HepG2 (cell line): ENCODE data around the gene APOC1. TPM values are rescaled to one million over a fixed set of nuclear protein-coding genes. Genes with fewer than 3 reads are reported as not detected.

ENCODE experiments used
- ATAC-seq: fragments of 200-7000 bp; cut with Tn5 transposase; 3 replicates; pipeline ENCODE4 v1.9.1; 2020; ENCODE audit warnings: mild to moderate bottlenecking, moderate library complexity
- BruUV-seq: library from RNA; stranded (reverse); fragments of 400-500 nt; replicated peaks from 2 replicates; lab custom pipeline; 2021; lab: Mats Ljungman, UMichigan
- CTCF ChIA-PET: fragments of 300-600 bp; formaldehyde crosslinking; extraction: SDS; loops from one replicate; lab custom pipeline; 2021; ENCODE audit warnings: low total read pairs, inconsistent platforms, low intra/inter-chr PET ratio; lab: Yijun Ruan, JAX
- POLR2A ChIA-PET: fragments of 350-600 bp; sonication (Branson Sonifier 250); formaldehyde crosslinking; loops from one replicate; lab custom pipeline; 2020; ENCODE audit warnings: antibody characterized with exemption, inconsistent platforms; lab: Yijun Ruan, JAX
- DNase-seq: peaks from one replicate; pipeline ENCODE4 v3.0.0-alpha.2; 2015; ENCODE audit warnings: low spot score
- FAIRE-seq: peaks from 3 replicates; lab custom pipeline; 2011; peaks lifted over from hg19 to GRCh38; lab: Jason Lieb, UNC
- H2AFZ ChIP-seq: one replicate; pipeline ENCODE4 v1.6.1; 2011; ENCODE audit warnings: low read length, inconsistent platforms
- H3K27ac ChIP-seq: fragments of 300-600 bp; 3 replicates; pipeline ENCODE4 v1.8.0; 2011; ENCODE audit warnings: mixed run types, mild to moderate bottlenecking, mixed read lengths, low read length, inconsistent platforms; ENCODE audit not compliant: insufficient read depth; ENCODE audit errors: extremely low read length
- H3K27me3 ChIP-seq, 2 experiments: fragments of 200-600 bp in 1 of 2; 2 replicates in 1 of 2; 3 replicates in 1 of 2; pipeline versions ENCODE4 v1.6.0 to v1.8.0; 2011; ENCODE audit warnings: low read length in 2 of 2, mild to moderate bottlenecking in 2 of 2, moderate library complexity in 2 of 2, inconsistent platforms in 1 of 2; ENCODE audit not compliant: insufficient read depth in 2 of 2, control insufficient read depth in 1 of 2
- H3K36me3 ChIP-seq, 2 experiments: fragments of 200-600 bp in 1 of 2; replicated peaks in 1 of 2; 2 replicates in 1 of 2; 3 replicates in 1 of 2; pipeline versions ENCODE4 v1.5.1 to v1.8.0; 2011; ENCODE audit warnings: low read length in 2 of 2, inconsistent platforms in 1 of 2; ENCODE audit not compliant: insufficient read depth in 2 of 2, control insufficient read depth in 1 of 2
- H3K4me1 ChIP-seq: 2 replicates; pipeline ENCODE4 v1.5.1; 2012; ENCODE audit warnings: low read length, inconsistent platforms; ENCODE audit not compliant: insufficient read depth
- H3K4me2 ChIP-seq: 2 replicates; pipeline ENCODE4 v1.6.0; 2011; ENCODE audit warnings: low read depth, low read length, inconsistent platforms
- H3K4me3 ChIP-seq, 3 experiments: fragments of 200-600 bp in 1 of 3; sonication (generic), shearing (Covaris generic) in 1 of 3; replicated peaks in 1 of 3; 2 replicates each; pipeline ENCODE4 v1.5.1; 2011 to 2016; ENCODE audit warnings: low read length in 3 of 3, inconsistent platforms in 2 of 3, low read depth in 2 of 3, mild to moderate bottlenecking in 2 of 3, control low read depth in 1 of 3, mixed read lengths in 1 of 3; ENCODE audit not compliant: insufficient read depth in 1 of 3
- H3K79me2 ChIP-seq: one replicate; pipeline ENCODE4 v1.6.1; 2011; ENCODE audit warnings: low read length, inconsistent platforms; ENCODE audit not compliant: insufficient read depth
- H3K9ac ChIP-seq: 2 replicates; pipeline ENCODE4 v1.6.0; 2011; ENCODE audit warnings: mild to moderate bottlenecking, low read depth, low read length, inconsistent platforms; ENCODE audit not compliant: insufficient read depth
- H3K9me3 ChIP-seq: 2 replicates; pipeline ENCODE4 v1.5.1; 2012; ENCODE audit warnings: mild to moderate bottlenecking, low read length
- H4K20me1 ChIP-seq: 2 replicates; pipeline ENCODE4 v1.6.0; 2011; ENCODE audit warnings: inconsistent platforms, mild to moderate bottlenecking, low read length, moderate library complexity; ENCODE audit not compliant: insufficient read depth
- AGO2 ChIP-seq: fragments of 200-400 bp; formaldehyde crosslinking; optimal IDR thresholded peaks from 2 replicates; pipeline ENCODE3; 2017; ENCODE audit warnings: mild to moderate bottlenecking, low read depth, low read length, moderate library complexity
- ATF2 ChIP-seq: sonication (generic); formaldehyde crosslinking; IDR thresholded peaks from 2 replicates; pipeline ENCODE4 v1.4.0; 2020; ENCODE audit warnings: missing genetic modification reagents
- DNMT3B ChIP-seq: conservative IDR thresholded peaks from 2 replicates; pipeline ENCODE4 v1.6.1; 2016; ENCODE audit warnings: missing biosample characterization, control low read depth
- ELK4 ChIP-seq: sonication (generic); formaldehyde crosslinking; IDR thresholded peaks from 2 replicates; pipeline ENCODE4 v1.9.0; 2021; ENCODE audit warnings: missing genetic modification reagents, borderline replicate concordance
- GLI4 ChIP-seq: sonication (generic); formaldehyde crosslinking; IDR thresholded peaks from 2 replicates; pipeline ENCODE4 v1.5.1; 2020; ENCODE audit warnings: missing genetic modification reagents, mild to moderate bottlenecking, moderate library complexity, borderline replicate concordance
- HNRNPL ChIP-seq: fragments of 200-400 bp; formaldehyde crosslinking; IDR thresholded peaks from 2 replicates; pipeline ENCODE4 v1.6.1; 2017; ENCODE audit warnings: mild to moderate bottlenecking, low read depth, low read length
- IKZF5 ChIP-seq: IDR thresholded peaks from 2 replicates; pipeline ENCODE4 v1.6.1; 2018; ENCODE audit warnings: missing genetic modification reagents, mild to moderate bottlenecking, missing compliant biosample characterization
- KAT2B ChIP-seq: fragments of 150-350 bp; IDR thresholded peaks from 2 replicates; pipeline ENCODE4 v1.6.1; 2014; ENCODE audit warnings: low read depth, low read length, borderline replicate concordance
- KAT7 ChIP-seq: IDR thresholded peaks from 2 replicates; pipeline ENCODE4 v1.6.1; 2018; ENCODE audit warnings: borderline replicate concordance, missing compliant biosample characterization
- KMT2B ChIP-seq: IDR thresholded peaks from 2 replicates; pipeline ENCODE4 v1.6.1; 2016; ENCODE audit warnings: missing genetic modification reagents, missing compliant biosample characterization
- NFE2L1 ChIP-seq: sonication (generic); formaldehyde crosslinking; IDR thresholded peaks from 2 replicates; pipeline ENCODE4 v1.4.0; 2020; ENCODE audit warnings: missing genetic modification reagents, mild to moderate bottlenecking, borderline replicate concordance
- RBFOX2 ChIP-seq: fragments of 200-400 bp; formaldehyde crosslinking; IDR thresholded peaks from 2 replicates; pipeline ENCODE4 v1.6.1; 2017; ENCODE audit warnings: low read depth, mild to moderate bottlenecking, low read length
- RFX5 ChIP-seq: IDR thresholded peaks from 2 replicates; pipeline ENCODE4 v1.6.1; 2011; ENCODE audit warnings: low read depth, low read length, improper control_type of control experiment
- SAP130 ChIP-seq: IDR thresholded peaks from 2 replicates; pipeline ENCODE4 v1.6.1; 2016; ENCODE audit warnings: low read depth
- SP140L ChIP-seq: sonication (generic); formaldehyde crosslinking; IDR thresholded peaks from 2 replicates; pipeline ENCODE4 v1.4.0; 2020; ENCODE audit warnings: missing genetic modification reagents, borderline replicate concordance
- SPEN ChIP-seq: sonication (generic); formaldehyde crosslinking; IDR thresholded peaks from 2 replicates; pipeline ENCODE4 v1.5.1; 2020; ENCODE audit warnings: low read depth, mild to moderate bottlenecking, missing genetic modification reagents
- ZBTB33 ChIP-seq: sonication (generic); formaldehyde crosslinking; IDR thresholded peaks from 2 replicates; pipeline ENCODE4 v1.4.0; 2020; ENCODE audit warnings: missing genetic modification reagents
- ZNF3 ChIP-seq: IDR thresholded peaks from 2 replicates; pipeline ENCODE4 v1.7.0; 2017; ENCODE audit warnings: inconsistent platforms
- ZNF367 ChIP-seq: sonication (generic); formaldehyde crosslinking; IDR thresholded peaks from 2 replicates; pipeline ENCODE4 v1.4.0; 2020; ENCODE audit warnings: missing genetic modification reagents, borderline replicate concordance
- ZNF550 ChIP-seq: sonication (generic); formaldehyde crosslinking; IDR thresholded peaks from 2 replicates; pipeline ENCODE4 v1.4.0; 2020; ENCODE audit warnings: mild to moderate bottlenecking, missing genetic modification reagents, borderline replicate concordance
- ZSCAN20 ChIP-seq: sonication (generic); formaldehyde crosslinking; IDR thresholded peaks from 2 replicates; pipeline ENCODE4 v1.4.0; 2020; ENCODE audit warnings: missing genetic modification reagents, mild to moderate bottlenecking, borderline replicate concordance
- WGBS: methylation state at CpG from one replicate; pipeline ENCODE4 v1.1.6; 2017; ENCODE audit warnings: low lambda C conversion rate; 5-methylcytosine and 5-hydroxymethylcytosine counted together
- in situ Hi-C: cut with HindIII; loops from 2 replicates; pipeline ENCODE4 v1.10.0; 2017; ENCODE audit warnings: low pct_unique_long_range_greater_than_20kb; ENCODE audit not compliant: extremely low pct_ligation_motif_present
- intact Hi-C: fragments of 100-400 bp; cut with micrococcal nuclease; formaldehyde crosslinking; loops from one replicate; pipeline ENCODE4 v1.10.0; 2022; ENCODE audit not compliant: unreplicated experiment
- polyA plus RNA-seq, 8 experiments: library from polyadenylated mRNA; depleted of rRNA in 3 of 8; stranded (reverse) in 7 of 8; unstranded in 1 of 8; fragments of >200 nt; fragmentation: Illumina TruSeq in 4 of 8; extraction: Trizol in 4 of 8; gene quantifications; 2 replicates each; pipeline versions ENCODE4 v1.2.1 to v1.2.3, GENCODE V29; 2011 to 2016; ENCODE audit warnings: low read depth in 4 of 8, missing spikeins in 1 of 8, mixed read lengths in 1 of 8; ENCODE audit not compliant: insufficient read depth in 1 of 8
- total RNA-seq, 5 experiments: library from RNA; depleted of rRNA; stranded (reverse); fragments of >200 nt; fragmentation: Illumina TruSeq; extraction: Trizol; gene quantifications; 2 replicates each; pipeline ENCODE4 v1.2.3, GENCODE V29; 2016; ENCODE audit warnings: low read depth in 1 of 5

APOC1 gene
- total and polyA plus RNA-seq, 2 of the 13 experiments (the other 11 are each of a cell fraction or from before 2014, with no cell fraction given): 600 to 1,235 TPM

- CTCF ChIA-PET: interaction anchor here (4.3 kb wide), 1 partner anchor 43 kb away, joined by 45 read pairs; no protein-coding TSS in a partner anchor
- DNase-seq: no peak
- no peak for ATAC-seq
- in situ Hi-C loops: no loop called here
- 96% methylated on average over 34 of the region's 44 CpGs for WGBS
- no peaks in the 10 kb centered on the region for H3K9me3 ChIP-seq
- H3K9ac ChIP-seq: no peak overlapping the region
- no peak for FAIRE-seq
- H3K27me3 ChIP-seq: no peaks in the 10 kb centered on the region; a peak in 1 of 5 replicates
- intact Hi-C loops: no loop called here
- H3K36me3 ChIP-seq: peaks cover 3 to 21% of the 10 kb centered on the region in 2 experiments
- H4K20me1 ChIP-seq: peaks cover 14% of the 10 kb centered on the region
- H3K4me3 ChIP-seq: no peak overlapping the region
- no peak overlapping the region for H2AFZ ChIP-seq
- BruUV-seq: TSS peak; percentile 88
- peak; percentile 58 for TF ChIP-seq ZBTB33 (CRISPR knock-in tag)
- TF ChIP-seq SAP130 (CRISPR knock-in tag): no peak
- no peak for TF ChIP-seq ZNF367 (CRISPR knock-in tag)
- TF ChIP-seq SP140L (CRISPR knock-in tag): no peak
- TF ChIP-seq AGO2: peak; percentile 83
- no peak for TF ChIP-seq GLI4 (CRISPR knock-in tag)
- TF ChIP-seq ZNF3 (CRISPR knock-in tag): no peak
- no peak for TF ChIP-seq ATF2 (CRISPR knock-in tag)
- no peak for TF ChIP-seq DNMT3B (CRISPR knock-in tag)
- no peak for TF ChIP-seq SPEN (CRISPR knock-in tag)
- no peak for TF ChIP-seq ELK4 (CRISPR knock-in tag)
- no peak for TF ChIP-seq KAT7 (CRISPR knock-in tag)
- no peak for TF ChIP-seq ZNF550 (CRISPR knock-in tag)
- TF ChIP-seq NFE2L1 (CRISPR knock-in tag): no peak
- no peak for TF ChIP-seq RFX5
- 0 out of 2 replicates have a peak, but pooled peaks have one; percentile 42 for TF ChIP-seq HNRNPL
- peak; percentile 79; the same call in 1 of the 2 replicates for TF ChIP-seq RBFOX2
- TF ChIP-seq IKZF5 (CRISPR knock-in tag): no peak
- no peak for TF ChIP-seq KAT2B
- TF ChIP-seq KMT2B (CRISPR knock-in tag): no peak
- no peak for TF ChIP-seq ZSCAN20 (CRISPR knock-in tag)
- no peak overlapping the region for H3K27ac ChIP-seq
- no peak overlapping the region for H3K4me2 ChIP-seq
- peaks cover 20% of the 10 kb centered on the region for H3K79me2 ChIP-seq
- peaks cover 73% of the 10 kb centered on the region for H3K4me1 ChIP-seq
- POLR2A ChIA-PET: interaction anchor here (2.8 to 14.7 kb wide), 5 partner anchors 16 to 45 kb away, joined by 18 to 317 read pairs (median 55); partner anchors contain the start of genes APOC2 and CLPTM1
Observed at GRCh38 chr19:44908836-44909261, 5.6 kb upstream of the APOC1 start.
